ENCODE results near the gene MFRP.

The MFRP gene

GRCh38 chr11:119359365-119360214, 13.1 kb upstream of the MFRP start:
- no peak for DNase-seq (ENCODE audit: low read depth, low spot score)

- DNase-seq (ENCODE audit: low read depth, low spot score) = no peak
These were observed 10.6 kb upstream of the MFRP start for GRCh38 chr11:119357074-119357473.

GRCh38 chr11:119356349-119357031, 10.0 kb upstream of the MFRP start:
- peak; percentile 87 for DNase-seq (ENCODE audit: low read depth, low spot score)

- no peak for DNase-seq (ENCODE audit: low read depth, low spot score)
These were observed 8.8 kb upstream of the MFRP start for GRCh38 chr11:119355091-119355843.

- DNase-seq (ENCODE audit: low read depth, low spot score) = no peak
These were observed 6.4 kb upstream of the MFRP start for GRCh38 chr11:119352857-119353260.

- DNase-seq (ENCODE audit: low read depth, low spot score) = no peak
These were observed 4.7 kb upstream of the MFRP start for GRCh38 chr11:119351232-119351631.

- DNase-seq (ENCODE audit: low read depth, low spot score) = no peak
These were observed 3.8 kb upstream of the MFRP start for GRCh38 chr11:119350302-119350701.

- DNase-seq (ENCODE audit: low read depth, low spot score) = no peak
These were observed 1.6 kb upstream of the MFRP start for GRCh38 chr11:119347940-119348605.

- no peak for DNase-seq (ENCODE audit: low read depth, low spot score)
These were observed 737 bp upstream of the MFRP start for GRCh38 chr11:119347242-119347641.

- DNase-seq (ENCODE audit: low read depth, low spot score) = no peak
These were observed 820 bp downstream of the MFRP start for GRCh38 chr11:119345685-119346084.

GRCh38 chr11:119344291-119345010, 2.1 kb downstream of the MFRP start:
- DNase-seq (ENCODE audit: low read depth, low spot score) = no peak

- DNase-seq (ENCODE audit: low read depth, low spot score) = no peak
These were observed 2.8 kb downstream of the MFRP start for GRCh38 chr11:119343726-119344125.

- no peak for DNase-seq (ENCODE audit: low read depth, low spot score)
These were observed 4.0 kb downstream of the MFRP start for GRCh38 chr11:119342362-119343130.

- DNase-seq (ENCODE audit: low read depth, low spot score) = no peak
These were observed 4.5 kb downstream of the MFRP start for GRCh38 chr11:119342023-119342300.

- no peak for DNase-seq (ENCODE audit: low read depth, low spot score)
These were observed 5.1 kb downstream of the MFRP start for GRCh38 chr11:119341222-119342022.

- DNase-seq (ENCODE audit: low read depth, low spot score) = no peak
These were observed 5.9 kb downstream of the MFRP start, which contains the start of gene C1QTNF5 for GRCh38 chr11:119340335-119341221. Gene C1QTNF5 (minus strand): TSS chr11:119340883. CDS start chr11:119340397, 486 bp downstream.

GRCh38 chr11:119339589-119340334, 6.7 kb downstream of the MFRP start:
- DNase-seq (ENCODE audit: low read depth, low spot score) = peak; percentile 75
